HG03025 (cell line): ENCODE data around the gene OR11L1.

Source experiments
- ATAC-seq: cut with Tn5 transposase; IDR thresholded peaks from one replicate; pipeline ENCODE4 v1.9.1; 2021; ENCODE audit warnings: mild to moderate bottlenecking, moderate library complexity; ENCODE audit not compliant: unreplicated experiment, low FRiP score

Gene OR11L1, protein sequence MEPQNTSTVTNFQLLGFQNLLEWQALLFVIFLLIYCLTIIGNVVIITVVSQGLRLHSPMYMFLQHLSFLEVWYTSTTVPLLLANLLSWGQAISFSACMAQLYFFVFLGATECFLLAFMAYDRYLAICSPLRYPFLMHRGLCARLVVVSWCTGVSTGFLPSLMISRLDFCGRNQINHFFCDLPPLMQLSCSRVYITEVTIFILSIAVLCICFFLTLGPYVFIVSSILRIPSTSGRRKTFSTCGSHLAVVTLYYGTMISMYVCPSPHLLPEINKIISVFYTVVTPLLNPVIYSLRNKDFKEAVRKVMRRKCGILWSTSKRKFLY

DNA sequence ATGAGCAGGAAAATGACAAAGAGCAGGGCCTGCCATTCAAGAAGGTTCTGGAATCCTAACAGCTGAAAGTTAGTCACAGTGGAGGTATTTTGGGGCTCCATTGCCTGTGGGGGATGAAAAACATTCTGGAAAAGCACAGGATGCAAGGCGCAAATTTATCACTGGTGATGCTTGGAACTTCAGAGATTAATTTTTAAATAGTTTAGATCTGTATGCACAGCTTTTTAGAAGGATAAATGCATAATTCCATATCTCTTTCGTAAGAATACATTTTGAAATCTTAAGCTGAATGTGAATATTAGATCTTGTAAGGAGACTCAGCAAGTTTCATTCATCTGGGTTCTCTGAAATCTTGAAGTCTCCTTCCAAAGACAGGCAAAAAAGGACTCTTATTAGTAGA is at the start of gene OR11L1:
OR11L1 (minus strand) TSS at position 101 of the 400 bp plus-strand sequence; CDS start at position 101, 0 bp downstream.
- ATAC-seq, result no peak

DNA sequence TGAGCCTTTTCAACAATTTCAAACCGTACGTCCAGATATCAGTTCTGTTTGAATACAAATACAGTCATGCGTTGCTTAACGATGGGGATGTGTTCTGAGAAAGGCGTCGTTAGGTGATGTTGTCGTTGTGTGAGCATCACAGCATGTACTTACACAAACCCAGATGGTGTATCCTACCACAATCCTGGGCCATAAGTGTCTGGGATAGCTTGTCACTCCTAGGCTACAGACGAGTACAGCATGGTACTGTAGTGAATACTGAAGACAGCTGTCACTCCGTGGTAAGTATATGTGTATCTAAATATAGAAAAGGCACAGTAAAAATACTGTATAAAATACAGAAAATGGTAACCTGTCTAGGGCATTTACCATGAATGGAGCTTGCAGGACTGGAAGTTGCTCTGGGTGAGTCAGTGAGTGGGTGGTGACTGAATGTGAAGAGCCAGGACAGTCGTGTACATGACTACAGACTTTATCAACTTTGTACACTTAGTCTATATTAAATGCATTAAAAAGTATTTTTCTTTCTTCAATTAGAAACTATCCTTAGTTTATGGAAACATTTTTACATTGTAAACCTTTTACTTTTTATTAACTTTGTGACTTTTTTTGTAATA is 43.2 kb upstream of the OR11L1 start:
- no peak for ATAC-seq

DNA sequence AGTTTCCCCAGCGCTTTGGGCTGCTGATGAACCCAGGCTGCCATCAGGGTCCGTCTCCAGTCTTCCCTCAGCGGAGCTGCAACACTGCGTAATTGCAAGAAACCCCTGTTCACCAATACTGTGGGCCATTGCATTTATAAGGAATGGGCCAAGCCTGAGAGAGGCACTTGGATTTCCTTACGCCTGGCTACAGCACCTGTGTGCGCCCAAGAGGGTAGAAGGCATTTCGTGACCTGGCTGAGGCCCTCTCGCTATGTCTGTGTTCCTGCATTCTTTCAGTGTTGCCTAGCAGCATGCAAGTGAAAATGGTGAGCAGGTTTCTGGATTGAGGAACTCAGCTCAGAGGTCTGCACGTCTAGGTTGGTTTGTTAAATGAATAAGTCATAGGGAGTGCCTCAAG is 41.6 kb upstream of the OR11L1 start:
- no peak for ATAC-seq

DNA sequence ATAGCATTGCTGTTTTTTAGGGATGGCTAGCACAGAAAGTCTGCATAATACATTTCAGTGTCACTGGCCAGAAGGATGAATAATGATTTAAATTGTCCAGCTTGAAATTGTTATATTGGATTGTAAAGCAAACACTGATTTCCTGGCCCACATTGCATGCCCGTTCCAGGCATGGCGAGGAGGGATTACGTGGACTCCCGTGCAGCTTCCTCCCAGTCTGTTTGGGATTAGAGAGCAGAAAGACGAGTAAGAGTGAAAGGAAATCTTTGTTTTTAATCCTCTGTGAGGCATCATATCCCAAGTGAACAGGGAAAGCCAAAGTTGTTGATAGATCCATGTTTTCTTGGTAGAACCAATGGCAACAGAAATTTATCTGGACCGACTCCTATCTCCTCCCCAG is 23.7 kb upstream of the OR11L1 start:
- ATAC-seq, result no peak

DNA sequence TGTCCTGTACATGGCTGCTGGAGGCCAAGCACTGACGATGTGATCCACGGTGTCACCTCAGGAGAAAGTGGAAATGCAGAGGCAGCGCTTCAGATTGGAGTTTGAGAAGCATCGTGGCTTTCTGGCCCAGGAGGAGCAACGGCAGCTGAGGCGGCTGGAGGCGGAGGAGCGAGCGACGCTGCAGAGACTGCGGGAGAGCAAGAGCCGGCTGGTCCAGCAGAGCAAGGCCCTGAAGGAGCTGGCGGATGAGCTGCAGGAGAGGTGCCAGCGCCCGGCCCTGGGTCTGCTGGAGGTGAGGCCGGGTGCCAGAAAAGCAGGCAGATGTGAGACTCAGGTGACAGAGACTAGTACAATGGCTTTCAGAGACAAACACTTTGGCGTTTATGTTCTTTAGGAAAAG is 22.9 kb upstream of the OR11L1 start:
- no peak for ATAC-seq

DNA sequence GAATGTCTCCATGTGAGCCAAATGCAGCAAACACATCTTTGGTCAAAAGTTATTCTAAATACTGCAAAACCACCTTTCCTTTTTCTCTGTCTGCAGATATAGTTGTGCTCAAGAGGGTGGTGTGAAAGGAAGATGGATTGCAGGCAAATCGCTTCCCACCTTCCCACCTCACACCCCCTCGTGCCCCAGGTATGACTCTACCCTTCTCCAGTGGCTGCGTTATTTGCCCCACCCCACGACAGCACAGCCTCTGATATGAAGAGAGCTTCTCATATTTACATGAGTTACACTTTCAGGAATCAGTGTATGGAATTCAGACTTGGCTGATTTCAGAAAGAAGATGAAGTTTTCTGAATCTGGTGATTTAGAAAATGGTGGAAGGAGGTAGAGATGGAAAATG is 21.1 kb upstream of the OR11L1 start:
- no peak for ATAC-seq

DNA sequence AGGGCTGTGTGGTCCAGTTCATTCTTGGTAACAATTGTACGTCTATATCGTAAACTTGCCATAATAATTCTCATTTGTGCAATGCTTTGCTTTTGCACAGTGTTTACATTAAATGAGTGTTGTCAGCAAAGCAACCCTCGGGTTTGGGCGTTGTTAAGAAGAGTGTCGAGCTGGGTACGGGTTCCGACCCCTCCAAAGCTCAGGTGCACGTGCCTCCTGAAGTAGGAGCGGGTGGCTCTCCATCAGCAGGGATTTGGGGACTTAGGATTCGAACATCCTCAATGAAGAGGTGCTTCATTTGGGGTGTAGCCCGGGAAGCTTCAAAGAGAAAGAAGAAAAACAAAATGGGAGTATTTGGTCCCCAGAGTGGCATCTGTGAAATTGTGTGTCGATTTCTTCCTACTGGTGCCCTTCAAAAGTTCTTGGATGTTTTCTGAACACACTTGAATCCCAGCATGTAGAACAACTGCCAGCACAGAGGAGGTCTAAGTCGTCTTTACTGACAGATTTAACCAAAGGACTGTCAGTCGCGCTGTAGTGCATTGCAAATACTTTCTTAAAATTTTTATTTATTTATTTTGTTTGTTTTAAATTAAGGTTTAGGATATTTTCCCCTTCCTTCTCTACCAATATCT is 16.4 kb upstream of the OR11L1 start:
- ATAC-seq, result no peak

DNA sequence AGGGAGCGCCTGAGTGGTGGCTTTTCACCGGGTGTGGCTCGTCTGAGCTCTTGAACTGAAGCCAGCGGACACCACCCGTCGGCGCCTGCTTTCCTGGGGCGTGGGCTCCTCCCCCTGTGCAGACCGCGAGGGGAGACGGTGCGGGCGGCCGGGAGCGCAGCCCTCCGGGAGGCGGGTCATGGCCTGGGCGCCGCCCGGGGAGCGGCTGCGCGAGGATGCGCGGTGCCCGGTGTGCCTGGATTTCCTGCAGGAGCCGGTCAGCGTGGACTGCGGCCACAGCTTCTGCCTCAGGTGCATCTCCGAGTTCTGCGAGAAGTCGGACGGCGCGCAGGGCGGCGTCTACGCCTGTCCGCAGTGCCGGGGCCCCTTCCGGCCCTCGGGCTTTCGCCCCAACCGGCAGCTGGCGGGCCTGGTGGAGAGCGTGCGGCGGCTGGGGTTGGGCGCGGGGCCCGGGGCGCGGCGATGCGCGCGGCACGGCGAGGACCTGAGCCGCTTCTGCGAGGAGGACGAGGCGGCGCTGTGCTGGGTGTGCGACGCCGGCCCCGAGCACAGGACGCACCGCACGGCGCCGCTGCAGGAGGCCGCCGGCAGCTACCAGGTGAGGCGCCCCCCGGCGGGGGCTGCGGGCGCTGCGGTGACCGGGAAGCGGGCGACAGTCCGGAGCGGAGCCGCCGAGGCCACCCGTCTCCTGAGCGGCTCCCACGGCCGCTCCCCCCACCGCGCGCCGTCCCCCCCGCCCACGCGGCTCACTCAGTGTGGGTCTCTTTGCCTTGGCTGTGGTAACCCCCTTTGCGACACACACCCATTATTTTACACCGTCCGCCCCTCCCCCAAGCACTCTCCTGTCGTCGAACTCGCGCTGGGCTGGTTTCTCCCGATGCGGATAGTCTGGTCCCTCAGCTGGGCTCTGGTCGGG is 15.6 kb upstream of the OR11L1 start, which contains the start of gene TRIM58:
TRIM58 (plus strand) TSS at position 119 of the 916 bp plus-strand sequence; CDS start at position 179, 60 bp downstream.
- no peak for ATAC-seq

DNA sequence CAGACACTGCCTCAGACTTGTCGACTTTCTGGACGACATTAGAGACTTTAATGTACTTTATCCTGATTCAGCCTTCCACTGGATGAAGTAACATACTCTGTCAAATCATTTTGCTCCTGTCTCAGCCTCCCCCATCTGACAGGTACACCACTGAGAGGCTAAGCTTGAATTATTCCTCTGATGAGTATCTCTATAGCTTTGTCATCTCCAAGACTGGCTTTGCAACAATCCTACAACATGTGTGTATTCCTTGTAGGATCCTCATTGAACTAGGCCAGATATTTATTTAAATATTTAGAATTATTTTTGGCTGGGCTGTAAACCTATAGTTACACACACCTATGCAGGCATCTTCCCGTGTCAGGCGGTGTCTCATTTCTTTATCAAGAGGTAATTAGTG is 14.2 kb upstream of the OR11L1 start:
- no peak for ATAC-seq

DNA sequence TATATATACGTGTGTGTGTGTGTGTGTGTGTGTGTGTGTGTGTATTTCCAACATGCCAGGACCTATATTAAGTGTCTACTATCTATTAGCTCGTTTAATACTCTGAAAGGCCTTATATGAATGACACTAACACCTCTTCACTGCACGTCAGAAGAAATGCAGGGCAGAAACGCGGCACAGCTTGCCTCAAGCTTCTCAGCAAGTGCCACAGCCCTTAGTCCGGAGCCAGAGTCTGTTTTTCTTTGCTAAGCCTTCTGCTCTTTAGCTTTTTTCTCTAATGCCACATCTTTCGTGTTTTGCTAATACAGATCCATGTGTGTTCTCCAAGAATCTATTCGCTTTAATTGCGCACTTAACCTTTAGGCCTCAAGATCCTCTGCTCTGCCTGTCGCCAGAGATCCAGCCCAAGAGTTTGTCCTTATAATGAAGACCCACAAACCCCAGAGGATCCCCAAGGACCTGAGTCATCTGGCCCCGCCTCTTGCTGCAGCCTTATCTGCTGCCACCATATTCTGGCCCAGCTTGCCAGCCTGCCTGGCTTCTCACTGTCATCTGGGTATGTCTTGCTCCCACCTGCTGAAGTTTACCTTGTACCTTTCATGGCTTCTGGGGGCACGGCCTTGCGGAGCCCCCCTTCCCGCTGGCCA is 13.3 kb upstream of the OR11L1 start:
- ATAC-seq, result no peak

DNA sequence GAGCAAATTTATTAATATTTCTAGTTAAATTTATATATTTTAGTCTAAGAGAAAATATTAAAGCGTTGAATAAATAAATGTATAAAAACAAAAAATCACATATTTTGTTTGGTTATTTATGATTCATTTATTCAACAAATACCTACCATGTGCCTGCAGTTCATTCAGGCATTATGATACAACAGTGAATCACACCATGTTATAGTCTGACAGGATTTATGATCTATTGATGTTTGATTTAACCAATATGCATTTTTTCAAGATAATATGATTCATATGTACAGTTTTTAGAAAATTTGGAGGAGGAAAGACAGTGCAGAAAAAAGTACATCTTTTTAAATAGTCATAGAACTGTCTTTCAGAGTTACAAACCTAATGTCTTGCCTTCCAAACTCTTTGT is 7.9 kb upstream of the OR11L1 start:
- no peak for ATAC-seq

DNA sequence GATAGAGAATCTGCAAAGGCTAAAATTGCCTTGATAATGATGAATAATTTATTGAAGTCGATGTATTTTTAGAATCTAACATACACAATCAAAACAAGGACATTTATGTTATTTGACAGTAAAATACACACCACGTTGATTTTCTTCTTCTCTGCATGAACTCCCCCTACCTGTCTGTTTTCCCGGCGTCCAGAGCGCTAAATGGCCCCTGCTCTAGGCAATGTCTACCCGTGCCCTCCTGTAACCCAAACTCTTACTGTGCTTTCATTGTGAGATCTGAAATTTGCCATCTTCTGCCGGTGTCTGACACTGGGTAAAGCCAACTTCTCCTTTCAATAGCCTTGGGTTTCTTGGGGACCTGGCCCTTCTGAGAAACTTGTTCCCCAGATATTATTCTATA is 6.7 kb upstream of the OR11L1 start:
- ATAC-seq, result no peak

DNA sequence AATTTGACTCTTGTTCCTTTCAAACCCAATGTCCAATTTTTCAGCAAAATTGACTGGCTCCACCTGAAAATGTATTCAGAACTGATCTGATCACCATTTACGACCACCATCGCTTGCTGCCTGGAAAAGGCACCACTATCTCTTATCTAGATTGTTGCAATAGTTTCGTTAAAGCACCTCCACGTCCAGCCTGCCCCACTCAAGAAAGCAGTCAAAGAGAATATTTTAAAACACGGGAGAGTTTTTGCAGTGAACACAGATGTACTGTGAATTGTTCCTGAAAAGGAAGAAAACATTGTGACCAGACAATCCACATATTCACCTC is 4.0 kb upstream of the OR11L1 start:
- ATAC-seq, result no peak

DNA sequence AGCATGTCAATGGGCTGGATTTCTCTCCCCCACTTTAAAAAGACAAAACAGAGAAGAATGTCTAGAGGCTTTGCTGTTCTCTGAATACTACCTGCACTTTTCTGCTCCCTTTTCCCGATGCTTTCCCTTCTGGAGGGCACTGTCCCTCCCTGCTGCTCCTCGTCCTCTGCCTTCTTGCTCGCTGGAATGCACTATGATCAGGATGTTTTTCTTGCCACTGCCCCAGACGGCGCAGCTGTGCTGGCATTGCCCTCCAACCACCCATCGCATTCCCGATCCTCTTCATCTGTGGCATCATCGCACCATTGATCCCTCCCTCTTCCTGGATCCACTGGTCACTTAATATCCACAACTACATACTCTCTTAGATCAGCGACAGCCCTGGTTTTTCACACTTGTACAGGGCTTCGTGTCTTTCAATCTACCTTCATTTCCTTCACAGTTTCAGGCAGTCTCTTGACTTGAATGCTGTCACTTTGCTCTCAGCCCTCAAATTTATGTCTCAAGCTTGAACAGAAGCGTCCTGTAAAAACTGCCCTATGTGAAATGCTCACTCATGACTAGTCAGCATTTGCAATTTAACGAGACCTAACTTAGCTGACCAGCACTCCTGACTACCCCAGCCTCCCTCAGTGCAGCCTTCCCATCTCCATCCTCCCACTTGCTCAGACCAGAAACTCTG is 3.5 kb upstream of the OR11L1 start:
- ATAC-seq, result no peak

DNA sequence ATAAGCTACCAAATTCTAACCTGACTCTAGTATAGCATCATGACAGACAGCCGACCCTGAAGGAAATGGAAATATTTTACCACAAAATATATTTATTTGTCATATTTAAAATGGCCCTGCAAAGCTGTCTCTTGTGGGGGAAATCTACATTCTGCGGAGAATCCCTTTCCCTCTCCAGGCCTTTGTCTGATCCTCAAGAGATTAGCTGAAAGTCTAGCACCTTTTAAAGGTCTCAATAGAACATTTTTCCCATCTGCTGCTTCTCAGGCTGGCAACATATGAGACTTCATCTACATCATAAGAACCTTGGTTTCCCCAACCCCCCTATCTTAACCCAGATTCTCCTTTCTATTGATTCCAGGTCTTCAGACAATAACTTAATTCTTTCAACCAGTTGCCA is 1.7 kb upstream of the OR11L1 start:
- ATAC-seq, result no peak

DNA sequence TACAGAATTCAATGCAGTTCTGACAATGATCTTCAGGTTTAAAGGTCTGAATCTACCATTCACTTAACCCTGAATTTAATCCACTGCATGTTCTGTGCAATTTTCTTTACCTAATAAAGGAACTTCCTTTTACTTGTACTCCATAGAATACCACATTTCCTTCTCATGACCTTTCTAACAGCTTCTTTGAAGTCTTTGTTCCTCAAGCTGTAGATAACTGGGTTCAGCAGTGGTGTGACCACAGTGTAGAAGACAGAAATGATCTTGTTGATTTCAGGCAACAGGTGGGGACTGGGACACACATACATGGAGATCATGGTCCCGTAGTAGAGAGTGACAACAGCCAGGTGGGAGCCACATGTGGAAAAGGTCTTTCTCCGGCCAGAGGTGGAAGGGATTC is 878 bp downstream of the OR11L1 start:
- ATAC-seq, result no peak

DNA sequence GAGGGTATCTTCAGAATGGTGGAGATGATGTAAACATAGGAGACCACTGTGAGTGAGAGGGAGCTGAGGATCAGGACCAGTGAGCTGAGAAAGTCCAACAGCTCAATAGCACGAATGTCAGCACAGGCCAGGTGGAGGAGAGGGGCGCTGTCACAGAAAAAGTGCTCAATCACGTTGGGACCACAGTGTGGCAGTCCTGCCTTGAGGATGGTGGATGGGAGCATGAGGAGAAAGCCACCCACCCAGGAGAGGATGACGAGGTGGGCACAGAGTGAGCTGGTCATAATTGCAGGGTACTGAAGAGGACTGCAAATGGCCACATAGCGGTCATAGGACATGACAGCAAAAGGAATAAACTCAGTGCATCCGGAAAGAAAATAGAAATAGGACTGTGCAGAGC is 8.1 kb downstream of the OR11L1 start:
- no peak for ATAC-seq

DNA sequence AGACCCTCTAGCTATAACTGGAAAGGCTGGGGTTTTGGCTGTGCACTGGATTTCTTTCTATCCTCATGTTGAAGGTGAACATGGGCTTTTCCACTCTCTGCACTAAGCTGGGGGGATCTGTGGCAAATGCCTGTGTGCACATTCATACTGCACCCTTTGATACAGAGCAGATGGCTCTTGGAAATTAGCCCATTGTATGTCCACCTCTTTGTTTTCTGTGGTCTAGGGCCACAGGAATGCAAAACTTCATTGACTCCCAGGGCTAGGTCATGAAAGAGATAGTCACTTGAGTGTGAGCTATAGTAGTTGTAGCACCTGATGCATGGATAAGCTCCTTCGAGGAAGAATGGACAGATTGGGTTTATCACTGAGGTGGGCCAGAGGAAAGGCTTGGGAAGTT is 12.0 kb downstream of the OR11L1 start:
- no peak for ATAC-seq

DNA sequence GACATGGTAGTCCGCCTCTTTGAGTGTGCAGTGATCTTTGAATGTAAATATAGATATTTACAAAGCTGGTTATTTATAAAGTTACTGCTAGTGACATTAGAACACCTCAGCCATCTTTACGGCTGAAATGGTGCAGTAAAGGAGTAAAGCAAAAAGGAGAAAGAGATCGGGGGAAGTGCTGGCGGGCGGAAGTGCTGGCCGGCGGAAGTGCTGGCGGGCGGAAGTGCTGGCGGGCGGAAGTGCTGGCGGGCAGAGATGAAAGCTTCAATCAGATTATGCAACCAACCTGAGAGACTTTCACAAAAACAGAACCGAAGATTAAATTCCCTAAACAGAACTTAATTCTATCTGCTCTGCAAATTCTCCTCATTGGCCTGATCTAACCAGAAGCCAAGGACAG is 16.3 kb downstream of the OR11L1 start:
- no peak for ATAC-seq

DNA sequence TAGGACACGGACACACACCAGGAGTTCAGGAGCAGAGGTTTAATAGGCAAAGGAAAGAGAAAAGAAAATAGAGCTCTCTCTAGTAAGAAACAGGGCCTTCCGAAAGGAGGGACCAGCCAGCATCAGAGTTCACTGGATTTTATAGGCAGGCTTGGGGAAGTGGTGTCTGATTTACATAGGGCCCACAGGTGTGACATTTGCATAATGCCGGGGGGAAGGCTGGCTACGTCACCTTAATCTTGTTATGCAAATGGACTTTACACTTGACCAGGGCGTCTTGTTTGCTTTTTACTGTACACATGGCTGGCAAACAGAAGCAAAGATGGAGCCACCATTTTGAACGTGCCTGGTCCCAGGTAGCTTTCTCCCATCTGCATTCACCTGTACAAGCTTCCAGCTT is 17.7 kb downstream of the OR11L1 start, which contains the start of gene OR14A16:
OR14A16 (minus strand) TSS at position 97 of the 400 bp plus-strand sequence. CDS start 8,390 bp downstream, outside the sequence.
- ATAC-seq, result no peak
